Epithelial cell of esophagus (primary cell): Measurements from ENCODE around the gene GALM.
A peak's percentile ranks its signal among the peaks of the same experiment; 100 is the strongest.

Source experiments
- DNase-seq: peaks from one replicate; pipeline ENCODE4 v3.0.0; 2010; ENCODE audit warnings: low read depth
- H3K4me3 ChIP-seq: 2 replicates; pipeline ENCODE4 v1.5.1; 2011; ENCODE audit warnings: mild to moderate bottlenecking, low read length, control low read depth
- CTCF ChIP-seq: IDR thresholded peaks from 2 replicates; pipeline ENCODE4 v1.5.1; 2011; ENCODE audit warnings: low read depth, mild to moderate bottlenecking, low read length, control low read depth, inconsistent platforms; ENCODE audit not compliant: insufficient read depth; ENCODE audit errors: missing control alignments

Gene GALM

GRCh38 chr2:38655441-38655840 is 10.5 kb upstream of the GALM start:
- no peak for TF ChIP-seq CTCF
- no peak overlapping the region for H3K4me3 ChIP-seq
- no peak for DNase-seq

DNA sequence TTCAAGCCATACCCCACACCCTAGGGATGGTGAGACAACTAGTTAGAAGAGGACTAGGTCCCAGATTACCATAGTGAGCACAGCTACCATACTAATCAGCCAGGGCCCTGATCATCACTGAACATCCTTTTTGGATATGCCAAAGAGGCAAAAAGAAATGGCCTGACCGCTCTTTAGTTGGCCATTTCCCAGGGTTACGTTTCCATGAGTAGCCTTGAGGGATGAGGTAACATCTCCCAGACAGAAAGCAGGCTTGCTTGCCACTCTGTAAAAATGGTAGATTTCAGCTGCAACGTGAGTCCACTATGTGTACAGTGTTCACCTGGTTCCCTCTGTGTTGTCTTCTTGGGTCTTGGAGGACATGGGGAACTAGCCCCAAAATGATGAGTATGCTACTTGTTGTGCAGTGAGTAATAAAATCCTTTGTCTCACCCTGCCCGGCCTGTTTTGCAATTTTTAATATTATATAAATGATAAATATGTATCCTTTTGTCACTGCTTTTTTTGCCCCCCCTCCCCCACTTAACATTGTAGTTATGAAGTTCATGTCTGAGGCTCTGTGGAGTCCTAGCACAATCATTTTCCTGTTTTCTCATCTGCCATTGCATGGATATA is 8.9 kb upstream of the GALM start:
- H3K4me3 ChIP-seq: no peak overlapping the region
- no peak for TF ChIP-seq CTCF
- peak; percentile 44 for DNase-seq

- TF ChIP-seq CTCF: no peak
- no peak for DNase-seq
- no peak overlapping the region for H3K4me3 ChIP-seq
These were observed 7.3 kb upstream of the GALM start for GRCh38 chr2:38658613-38659012.

DNA sequence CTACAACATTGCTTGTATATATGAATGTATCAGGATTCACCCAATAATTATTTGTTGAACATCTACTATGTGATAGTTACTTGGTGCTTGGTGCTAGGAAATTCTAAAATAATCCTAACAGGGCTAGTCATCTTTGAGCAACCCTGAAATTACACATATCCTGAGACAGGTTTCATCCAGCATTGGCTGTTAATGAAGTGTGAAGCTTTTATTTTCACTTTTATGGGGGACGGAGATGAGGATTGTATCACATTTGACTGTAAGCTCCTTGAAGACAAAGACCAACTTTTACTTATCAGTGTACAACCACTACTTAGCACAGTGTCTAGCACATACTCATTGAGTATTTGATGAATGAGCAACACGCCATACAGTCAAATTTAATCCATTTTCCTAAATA is 6.8 kb upstream of the GALM start:
- no peak for DNase-seq

DNA sequence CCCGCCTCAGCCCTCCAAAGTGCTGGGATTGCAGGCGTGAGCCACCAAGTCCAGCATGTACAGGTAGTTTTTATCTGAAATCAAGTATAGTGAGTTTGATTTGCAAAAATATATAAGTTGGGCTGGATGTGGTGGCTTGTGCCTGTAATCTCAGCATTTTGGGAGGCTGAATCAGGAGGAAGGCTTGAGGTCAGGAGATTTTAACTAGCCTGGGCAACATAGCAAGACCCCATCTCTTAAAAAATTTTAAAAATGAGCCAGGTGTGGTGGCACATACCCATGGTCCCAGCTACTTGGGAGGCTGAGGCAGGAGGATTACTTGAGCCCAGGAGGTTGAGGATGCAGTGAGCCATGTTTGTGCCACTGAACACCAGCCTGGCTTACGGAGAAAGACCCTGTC is 5.6 kb upstream of the GALM start:
- no peak for DNase-seq
- no peak overlapping the region for H3K4me3 ChIP-seq
- TF ChIP-seq CTCF: no peak

More for the DNA sequence above, 6.8 kb upstream of the GALM start:
- H3K4me3 ChIP-seq: no peak overlapping the region
- TF ChIP-seq CTCF: no peak

GRCh38 chr2:38661306-38661705 is 4.6 kb upstream of the GALM start:
- no peak for DNase-seq
- no peak overlapping the region for H3K4me3 ChIP-seq
- TF ChIP-seq CTCF: no peak

DNA sequence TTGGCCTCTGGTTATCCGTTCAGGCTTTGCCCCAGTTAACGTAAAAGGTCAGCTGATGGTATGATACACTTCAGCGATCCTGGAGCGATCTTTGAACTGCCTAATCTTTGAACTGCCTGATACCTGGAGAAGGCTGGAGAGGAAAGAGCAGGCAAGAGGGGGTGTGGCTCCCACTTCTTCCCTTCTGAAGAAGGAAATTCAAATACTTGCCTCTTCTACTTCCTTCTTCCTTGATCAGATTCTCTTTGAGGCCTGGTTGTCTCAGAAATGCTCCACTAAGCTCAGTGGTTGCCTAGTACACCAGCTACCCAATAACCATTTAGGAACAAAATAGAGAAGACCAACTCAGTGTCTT is 619 bp downstream of the GALM start:
- TF ChIP-seq CTCF: no peak
- DNase-seq: no peak
- peak overlapping the region; percentile 59 for H3K4me3 ChIP-seq
